Mesothelial cell of epicardium (in vitro differentiated cells): ENCODE data around the gene FRS2. TPM values are rescaled to one million over a fixed set of nuclear protein-coding genes. Genes with fewer than 3 reads are reported as not detected.

ENCODE experiments used
- DNase-seq, 2 experiments: peaks; one replicate each; pipeline ENCODE4 v3.0.0; 2021; ENCODE audit warnings: low spot score in 2 of 2; ENCODE audit not compliant: unreplicated experiment in 2 of 2
- H3K27ac Mint-ChIP-seq: 2 replicates; pipeline ENCODE4 v1.8.0; 2021; ENCODE audit warnings: mixed read lengths
- H3K27me3 Mint-ChIP-seq: 2 replicates; pipeline ENCODE4 v1.8.0; 2021; ENCODE audit warnings: low read depth, mixed read lengths
- H3K36me3 Mint-ChIP-seq: 2 replicates; pipeline ENCODE4 v1.8.0; 2021; ENCODE audit warnings: mixed read lengths
- H3K4me1 Mint-ChIP-seq: 2 replicates; pipeline ENCODE4 v1.8.0; 2021; ENCODE audit warnings: mixed read lengths
- H3K4me3 Mint-ChIP-seq: 2 replicates; pipeline ENCODE4 v1.8.0; 2021; ENCODE audit warnings: mild to moderate bottlenecking, moderate library complexity, mixed read lengths
- H3K9me3 Mint-ChIP-seq: 2 replicates; pipeline ENCODE4 v1.8.0; 2021; ENCODE audit warnings: mixed read lengths
- total RNA-seq: library from RNA; stranded (reverse); gene quantifications from 3 replicates; pipeline ENCODE4 v1.2.1, GENCODE V29; 2021
- TF ChIP-seq, protein P1 (sequence below): fragments of 200-600 bp; sonication (generic); IDR thresholded peaks from one replicate; pipeline ENCODE4 v1.5.0; 2021; ENCODE audit warnings: antibody characterized with exemption; ENCODE audit not compliant: unreplicated experiment

Gene FRS2
- total RNA-seq, 1 donor from 2014 or later = 46.1 TPM

DNA sequence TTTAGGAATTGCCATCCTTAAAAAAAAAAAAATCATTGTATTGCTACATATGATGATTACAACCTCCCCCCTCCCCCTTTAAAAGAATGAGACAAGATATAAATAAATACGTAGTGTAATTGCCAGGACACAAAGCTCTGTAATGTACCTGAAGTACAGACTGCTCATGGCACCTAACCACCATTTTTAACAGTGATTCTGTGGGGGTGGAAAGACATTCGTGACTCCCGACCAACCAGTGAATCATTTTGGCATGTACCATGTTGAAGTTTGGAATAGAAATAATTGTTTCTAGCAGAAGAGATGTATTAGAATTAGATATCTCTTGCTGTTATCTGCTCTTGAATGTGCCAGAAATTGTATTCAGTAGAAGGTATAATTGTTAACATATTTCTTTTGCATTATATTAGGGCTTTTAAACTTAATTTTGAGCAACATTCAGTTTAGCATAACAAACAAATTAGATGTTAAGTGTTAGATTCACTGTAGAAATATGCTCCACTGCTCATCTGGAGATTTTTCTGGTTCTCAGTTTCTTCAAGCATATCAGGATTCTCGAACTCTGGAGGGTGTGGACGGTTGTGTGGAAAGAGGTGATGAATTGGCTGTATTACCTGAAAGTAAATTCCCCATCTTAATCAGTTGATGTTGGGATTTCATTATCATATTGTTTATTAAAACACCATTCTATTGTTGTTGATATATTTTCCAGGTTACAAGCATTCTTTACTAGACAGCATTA is 31.1 kb downstream of the FRS2 start:
- TF ChIP-seq, protein P1, sequence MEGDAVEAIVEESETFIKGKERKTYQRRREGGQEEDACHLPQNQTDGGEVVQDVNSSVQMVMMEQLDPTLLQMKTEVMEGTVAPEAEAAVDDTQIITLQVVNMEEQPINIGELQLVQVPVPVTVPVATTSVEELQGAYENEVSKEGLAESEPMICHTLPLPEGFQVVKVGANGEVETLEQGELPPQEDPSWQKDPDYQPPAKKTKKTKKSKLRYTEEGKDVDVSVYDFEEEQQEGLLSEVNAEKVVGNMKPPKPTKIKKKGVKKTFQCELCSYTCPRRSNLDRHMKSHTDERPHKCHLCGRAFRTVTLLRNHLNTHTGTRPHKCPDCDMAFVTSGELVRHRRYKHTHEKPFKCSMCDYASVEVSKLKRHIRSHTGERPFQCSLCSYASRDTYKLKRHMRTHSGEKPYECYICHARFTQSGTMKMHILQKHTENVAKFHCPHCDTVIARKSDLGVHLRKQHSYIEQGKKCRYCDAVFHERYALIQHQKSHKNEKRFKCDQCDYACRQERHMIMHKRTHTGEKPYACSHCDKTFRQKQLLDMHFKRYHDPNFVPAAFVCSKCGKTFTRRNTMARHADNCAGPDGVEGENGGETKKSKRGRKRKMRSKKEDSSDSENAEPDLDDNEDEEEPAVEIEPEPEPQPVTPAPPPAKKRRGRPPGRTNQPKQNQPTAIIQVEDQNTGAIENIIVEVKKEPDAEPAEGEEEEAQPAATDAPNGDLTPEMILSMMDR = no peak
- Mint-ChIP-seq H3K4me1 (peaks cover 15% of the 10 kb centered on the region), H3K27me3 (no peaks in the 10 kb centered on the region), H3K36me3 (peaks cover 1% of the 10 kb centered on the region), H3K4me3 (no peak overlapping the region), H3K9me3 (peaks cover 5% of the 10 kb centered on the region), H3K27ac (peak overlapping the region; percentile 30)
- DNase-seq = no peak

DNA sequence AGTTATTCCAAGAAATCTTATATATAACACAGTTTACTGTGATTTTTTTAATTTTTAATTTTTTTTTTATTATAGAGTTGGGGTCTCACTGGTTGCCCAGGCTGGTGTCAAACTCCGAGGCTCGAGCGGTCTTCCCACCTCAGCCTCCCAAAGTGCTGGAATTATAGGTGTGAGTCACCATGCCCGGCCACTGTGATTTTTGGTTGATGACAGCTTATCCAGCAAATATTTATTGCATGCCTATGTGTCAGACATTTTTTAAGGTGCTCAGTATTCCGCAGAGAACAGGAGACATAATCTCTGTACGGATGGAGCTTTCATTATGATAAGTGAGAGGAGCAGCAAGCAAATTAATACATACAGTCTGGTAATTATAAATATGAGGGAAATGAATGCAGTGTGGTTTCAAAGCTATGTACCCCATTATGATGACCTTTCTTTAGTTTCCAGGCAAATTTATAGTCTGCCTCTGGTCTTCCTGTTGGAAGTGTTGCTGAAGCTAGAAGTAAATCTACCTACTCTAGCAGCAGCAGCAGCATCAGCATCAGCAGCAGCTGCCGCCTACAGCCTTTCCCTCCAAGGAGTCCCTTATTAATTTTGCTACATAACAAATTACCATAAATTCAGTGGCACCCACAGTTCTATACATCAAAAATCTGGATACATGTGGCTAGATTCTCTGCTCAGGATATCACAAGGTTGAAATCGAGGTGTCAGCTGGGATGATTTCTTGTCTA is 32.3 kb downstream of the FRS2 start:
- Mint-ChIP-seq H3K9me3 (no peaks in the 10 kb centered on the region), H3K4me1 (peaks cover 19% of the 10 kb centered on the region), H3K27ac (no peak overlapping the region), H3K4me3 (no peak overlapping the region), H3K27me3 (no peaks in the 10 kb centered on the region), H3K36me3 (no peaks in the 10 kb centered on the region)
- no peak for DNase-seq
- TF ChIP-seq, protein P1 = no peak

DNA sequence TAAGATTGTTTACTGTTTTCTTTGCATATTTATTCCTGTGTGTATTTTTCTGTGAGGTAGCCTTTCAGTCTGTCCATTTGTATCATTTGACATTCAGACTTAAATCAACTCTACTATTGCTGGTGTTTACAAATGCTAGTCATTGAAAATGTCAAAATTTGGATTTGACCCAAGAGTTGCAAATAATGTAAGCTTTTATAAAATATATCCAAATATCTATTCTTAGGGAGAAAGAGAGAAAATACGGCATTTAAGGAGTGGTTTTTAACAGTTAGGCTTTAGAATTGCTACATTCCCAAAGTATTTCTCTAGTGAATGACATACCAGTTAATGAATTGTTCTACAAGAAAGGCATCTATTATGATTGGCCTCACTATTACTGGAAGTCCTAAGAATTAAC is 37.9 kb downstream of the FRS2 start:
- Mint-ChIP-seq H3K4me1 (peaks cover 39% of the 10 kb centered on the region), H3K27ac (no peak overlapping the region), H3K36me3 (no peaks in the 10 kb centered on the region), H3K9me3 (no peaks in the 10 kb centered on the region), H3K4me3 (no peak overlapping the region), H3K27me3 (no peaks in the 10 kb centered on the region)
- TF ChIP-seq, protein P1 = no peak
- no peak for DNase-seq

DNA sequence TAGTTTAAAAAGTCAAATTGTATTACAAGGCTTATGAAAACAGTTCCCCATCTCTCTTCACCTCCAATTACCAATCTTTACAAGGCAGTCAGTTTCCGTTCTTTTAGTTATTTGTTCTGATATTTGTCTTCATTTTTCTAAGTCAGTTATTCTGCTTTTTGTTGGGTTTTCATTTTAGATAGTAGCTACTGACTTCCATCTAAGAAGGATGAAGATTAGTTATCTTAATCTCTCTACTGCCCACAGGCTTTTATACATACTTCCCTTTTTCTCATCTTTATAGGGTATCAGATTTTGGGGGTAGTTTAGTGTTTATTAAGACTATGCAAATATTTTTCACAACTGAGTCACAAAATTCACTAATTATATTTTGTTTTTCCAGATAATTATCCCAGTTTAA is 38.4 kb downstream of the FRS2 start:
- Mint-ChIP-seq H3K4me1 (peaks cover 42% of the 10 kb centered on the region), H3K27me3 (no peaks in the 10 kb centered on the region), H3K9me3 (no peaks in the 10 kb centered on the region), H3K27ac (peak overlapping the region; percentile 2), H3K4me3 (no peak overlapping the region), H3K36me3 (no peaks in the 10 kb centered on the region)
- no peak for DNase-seq
- TF ChIP-seq, protein P1 = no peak

DNA sequence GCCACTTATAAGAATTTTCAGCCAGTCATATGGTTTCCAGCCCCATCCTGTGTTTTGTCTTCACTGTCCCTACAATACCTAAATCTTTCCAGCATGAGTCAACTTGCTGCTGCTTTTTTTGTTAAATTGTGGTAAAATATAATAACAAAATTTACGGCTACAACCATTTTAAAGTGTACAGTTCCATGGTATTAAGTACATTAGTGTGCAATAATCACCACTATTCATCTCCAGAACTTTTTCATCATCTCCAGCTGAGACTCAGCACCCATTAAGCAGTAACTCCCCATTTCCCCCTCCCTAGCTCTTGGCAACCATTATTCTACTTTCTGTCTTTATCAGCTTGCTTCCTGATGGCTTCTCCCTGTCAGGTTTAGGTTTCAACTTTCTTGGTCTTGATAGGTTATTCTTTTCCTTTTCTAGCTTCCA is 39.1 kb downstream of the FRS2 start:
- H3K27me3 Mint-ChIP-seq = no peaks in the 10 kb centered on the region
- H3K9me3 Mint-ChIP-seq = no peaks in the 10 kb centered on the region
- no peak overlapping the region for H3K27ac Mint-ChIP-seq
- H3K4me1 Mint-ChIP-seq = peaks cover 47% of the 10 kb centered on the region
- H3K4me3 Mint-ChIP-seq = no peak overlapping the region
- DNase-seq = no peak
- H3K36me3 Mint-ChIP-seq = no peaks in the 10 kb centered on the region
- TF ChIP-seq, protein P1 = no peak
